NT2/D1 (cell line): ENCODE data around the gene C11orf68.
"Not testable (repeated sequence)": the region's sequence is repeated elsewhere in the genome, so short reads cannot be mapped to it uniquely, and the experiment has no call there.

Experiments used
- DNase-seq: peaks from one replicate; pipeline ENCODE4 v3.0.0-alpha.2; 2011; ENCODE audit warnings: low read depth, low spot score
- H3K27me3 ChIP-seq: 2 replicates; pipeline ENCODE4 v1.6.0; 2011; ENCODE audit warnings: mild to moderate bottlenecking; ENCODE audit not compliant: insufficient read length, insufficient read depth
- H3K36me3 ChIP-seq: 2 replicates; pipeline ENCODE4 v1.6.1; 2011; ENCODE audit warnings: mild to moderate bottlenecking, low read length, mixed read lengths; ENCODE audit not compliant: insufficient read depth, insufficient read length
- H3K4me1 ChIP-seq: 2 replicates; pipeline ENCODE4 v1.5.1; 2011; ENCODE audit not compliant: insufficient read depth, insufficient read length
- H3K4me3 ChIP-seq: 2 replicates; pipeline ENCODE4 v1.5.1; 2011; ENCODE audit warnings: low read depth; ENCODE audit not compliant: insufficient read length
- H3K9ac ChIP-seq: 2 replicates; pipeline ENCODE4 v1.6.0; 2011; ENCODE audit warnings: low read depth; ENCODE audit not compliant: insufficient read length
- H3K9me3 ChIP-seq: 2 replicates; pipeline ENCODE4 v1.5.1; 2011; ENCODE audit warnings: mild to moderate bottlenecking, low read length; ENCODE audit not compliant: insufficient read depth
- SUZ12 ChIP-seq: IDR thresholded peaks from 2 replicates; pipeline ENCODE4 v1.6.1; 2011; ENCODE audit not compliant: insufficient read length, insufficient read depth; ENCODE audit errors: extremely low read depth
- YY1 ChIP-seq: IDR thresholded peaks from 2 replicates; pipeline ENCODE4 v1.6.1; 2011; ENCODE audit not compliant: insufficient read length, insufficient read depth
- ZNF274 ChIP-seq: IDR thresholded peaks from 2 replicates; pipeline ENCODE4 v1.6.1; 2011; ENCODE audit warnings: mild to moderate bottlenecking, low read depth, low read length

C11orf68 gene

DNA sequence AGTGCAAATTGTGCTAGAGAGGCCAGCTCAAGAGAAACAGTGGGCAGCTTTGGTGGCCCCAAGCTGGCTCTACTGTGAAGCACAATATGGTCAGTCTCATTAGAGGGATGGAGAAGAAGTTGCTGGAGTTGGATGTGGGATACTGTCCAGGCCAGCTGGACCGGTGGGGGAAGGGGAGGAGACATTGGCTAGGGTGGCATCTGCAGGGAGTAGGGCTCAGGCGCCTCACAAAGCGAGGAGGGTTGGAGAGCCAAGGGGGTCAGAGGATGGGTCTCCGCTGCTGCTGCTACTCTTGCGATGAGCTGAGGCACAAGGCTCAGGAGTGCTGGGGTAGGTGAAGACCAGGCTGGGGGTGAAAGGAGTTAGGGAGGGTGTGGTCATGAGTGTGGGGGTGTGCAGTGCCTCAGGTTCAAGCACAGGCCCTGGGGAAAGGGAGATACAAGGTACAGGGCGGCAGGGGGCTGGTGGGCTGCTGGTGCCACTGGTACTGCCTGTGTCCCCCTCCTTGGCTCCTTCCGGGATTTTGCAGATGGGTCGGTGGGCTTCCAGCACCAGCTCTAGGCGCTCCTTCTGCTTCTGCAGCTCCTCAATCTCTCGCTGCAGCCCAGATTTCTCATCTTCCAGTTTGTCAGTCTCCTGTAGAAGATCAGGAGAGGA is 26.1 kb downstream of the C11orf68 start:
- Histone ChIP-seq H3K9me3 (no peaks in the 10 kb centered on the region; the same call in 1 of the 2 replicates), H3K27me3 (peaks cover 14% of the 10 kb centered on the region), H3K4me1 (peaks cover 14% of the 10 kb centered on the region), H3K36me3 (peaks cover 60% of the 10 kb centered on the region), H3K9ac (no peak overlapping the region), H3K4me3 (no peak overlapping the region)
- TF ChIP-seq YY1 (no peak), ZNF274 (no peak), SUZ12 (no peak)
- no peak for DNase-seq

DNA sequence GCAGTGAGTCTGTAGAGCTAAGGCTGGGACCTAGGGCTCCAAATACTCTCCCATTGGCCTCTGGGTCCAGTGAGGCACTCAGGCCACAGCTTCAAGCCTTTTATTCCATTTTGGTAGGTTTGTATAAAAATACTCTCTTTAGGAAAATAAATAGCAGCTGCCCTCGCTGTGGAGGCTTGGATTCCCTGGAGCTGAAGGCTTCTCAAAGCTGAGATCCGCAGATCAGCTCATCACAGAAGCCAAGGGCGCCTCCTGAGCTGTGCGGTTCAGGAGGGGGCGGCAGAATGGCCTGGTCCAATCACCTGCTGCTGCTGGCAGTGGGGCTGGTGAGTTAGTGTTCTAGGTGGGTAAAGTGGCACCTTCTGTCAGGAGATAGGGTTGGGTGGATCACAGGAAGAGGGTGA is 26.7 kb downstream of the C11orf68 start:
- peak overlapping the region; percentile 89 for H3K4me3 ChIP-seq
- H3K4me1 ChIP-seq = peaks cover 17% of the 10 kb centered on the region
- H3K9ac ChIP-seq = peak overlapping the region; percentile 99
- not testable (repeated sequence) for H3K9me3 ChIP-seq, DNase-seq
- peaks cover 57% of the 10 kb centered on the region for H3K36me3 ChIP-seq
- peaks cover 14% of the 10 kb centered on the region for H3K27me3 ChIP-seq

DNA sequence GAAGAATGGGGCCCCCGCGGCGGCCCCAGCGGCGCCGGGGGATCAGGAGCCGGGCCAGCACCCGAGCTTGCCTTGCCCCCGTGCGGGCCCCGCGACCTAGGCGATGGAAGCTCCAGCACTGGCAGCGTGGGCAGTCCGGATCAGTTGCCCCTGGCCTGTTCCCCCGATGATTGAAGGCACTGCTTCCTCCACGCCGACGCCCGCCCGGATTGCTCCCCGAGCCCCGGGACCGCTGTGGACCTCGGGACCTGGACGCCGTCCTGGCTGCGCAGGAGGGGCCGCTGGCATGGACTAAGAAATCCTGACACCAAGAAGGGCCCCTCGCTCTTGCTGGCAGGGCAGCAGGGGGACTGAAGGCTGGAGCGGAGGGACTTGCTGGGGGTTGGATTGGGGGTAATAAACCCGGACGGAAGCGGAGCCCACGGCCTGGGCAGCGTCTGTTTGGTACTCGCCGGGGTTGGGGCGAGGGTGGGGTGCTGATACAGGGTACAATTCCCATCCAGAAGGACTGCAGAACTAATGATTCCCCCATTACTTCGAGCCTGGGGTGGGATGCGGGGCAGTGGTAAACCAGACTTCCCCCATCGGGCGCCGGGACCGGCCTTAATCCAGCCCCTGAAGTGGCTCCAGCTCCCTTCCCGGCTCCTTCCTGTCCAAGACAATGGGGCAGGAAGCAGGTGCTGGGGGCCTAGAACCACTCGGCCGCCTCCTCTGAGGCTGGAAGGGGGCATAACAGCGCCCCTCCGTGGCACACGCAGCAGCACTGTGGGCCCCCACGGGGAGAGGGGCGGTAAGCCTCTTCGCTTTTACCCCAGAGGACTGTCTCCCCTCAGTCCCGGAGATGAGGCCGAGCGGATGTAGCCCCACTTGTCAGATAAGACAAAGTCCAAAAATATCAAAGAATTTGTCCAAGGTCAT is 27.4 kb downstream of the C11orf68 start:
- peak; percentile 63 for DNase-seq

DNA sequence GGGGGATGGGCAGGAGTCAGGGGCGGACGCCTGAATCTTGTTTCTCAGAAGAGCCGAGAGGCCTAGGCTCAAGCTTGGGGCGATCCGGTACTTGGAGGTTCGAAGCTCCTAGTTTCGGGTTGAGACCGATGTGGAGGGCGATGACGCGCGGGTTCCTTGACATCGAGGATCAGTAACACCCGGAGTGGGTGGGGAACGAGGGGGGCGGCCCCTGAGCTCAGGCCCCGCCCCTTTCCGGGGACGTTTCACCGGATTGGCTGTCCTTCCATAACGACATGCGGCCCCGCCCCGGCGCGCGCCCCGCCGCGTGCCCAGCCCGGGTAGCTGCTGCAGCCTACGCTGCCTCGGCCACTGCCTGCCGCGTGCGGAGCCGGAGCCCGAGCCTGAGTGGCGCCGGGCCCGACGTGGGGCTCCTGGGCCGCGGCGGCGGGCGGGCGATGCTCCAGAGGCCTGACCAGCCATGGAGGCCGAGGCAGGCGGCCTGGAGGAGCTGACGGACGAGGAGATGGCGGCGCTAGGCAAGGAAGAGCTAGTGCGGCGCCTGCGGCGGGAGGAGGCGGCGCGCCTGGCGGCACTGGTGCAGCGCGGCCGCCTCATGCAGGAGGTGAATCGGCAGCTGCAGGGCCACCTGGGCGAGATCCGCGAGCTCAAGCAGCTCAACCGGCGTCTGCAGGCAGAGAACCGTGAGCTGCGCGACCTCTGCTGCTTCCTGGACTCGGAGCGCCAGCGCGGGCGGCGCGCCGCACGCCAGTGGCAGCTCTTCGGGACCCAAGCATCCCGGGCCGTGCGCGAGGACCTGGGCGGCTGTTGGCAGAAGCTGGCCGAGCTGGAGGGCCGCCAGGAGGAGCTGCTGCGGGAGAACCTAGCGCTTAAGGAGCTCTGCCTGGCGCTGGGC is 28.3 kb downstream of the C11orf68 start, which contains the start of gene CCDC85B:
CCDC85B (plus strand) TSS at position 350 of the 895 bp plus-strand sequence; CDS start at position 461, 111 bp downstream.
- Histone ChIP-seq H3K9me3 (peaks cover 9% of the 10 kb centered on the region; the same call in 1 of the 2 replicates), H3K27me3 (peaks cover 14% of the 10 kb centered on the region), H3K36me3 (peaks cover 55% of the 10 kb centered on the region), H3K4me3 (peak within 1 kb of the TSS; percentile 89), H3K9ac (peak within 1 kb of the TSS; percentile 99), H3K4me1 (peaks cover 17% of the 10 kb centered on the region)
- no peak for TF ChIP-seq YY1
- no peak for TF ChIP-seq ZNF274
- no peak for TF ChIP-seq SUZ12
- DNase-seq = peak; percentile 90

More for the DNA sequence above, 27.4 kb downstream of the C11orf68 start:
- Histone ChIP-seq H3K9ac (peak overlapping the region; percentile 99), H3K4me3 (peak overlapping the region; percentile 89), H3K9me3 (no peaks in the 10 kb centered on the region; the same call in 1 of the 2 replicates), H3K36me3 (peaks cover 57% of the 10 kb centered on the region), H3K4me1 (peaks cover 17% of the 10 kb centered on the region), H3K27me3 (peaks cover 14% of the 10 kb centered on the region)
- TF ChIP-seq ZNF274 (no peak), SUZ12 (no peak), YY1 (no peak)

DNA sequence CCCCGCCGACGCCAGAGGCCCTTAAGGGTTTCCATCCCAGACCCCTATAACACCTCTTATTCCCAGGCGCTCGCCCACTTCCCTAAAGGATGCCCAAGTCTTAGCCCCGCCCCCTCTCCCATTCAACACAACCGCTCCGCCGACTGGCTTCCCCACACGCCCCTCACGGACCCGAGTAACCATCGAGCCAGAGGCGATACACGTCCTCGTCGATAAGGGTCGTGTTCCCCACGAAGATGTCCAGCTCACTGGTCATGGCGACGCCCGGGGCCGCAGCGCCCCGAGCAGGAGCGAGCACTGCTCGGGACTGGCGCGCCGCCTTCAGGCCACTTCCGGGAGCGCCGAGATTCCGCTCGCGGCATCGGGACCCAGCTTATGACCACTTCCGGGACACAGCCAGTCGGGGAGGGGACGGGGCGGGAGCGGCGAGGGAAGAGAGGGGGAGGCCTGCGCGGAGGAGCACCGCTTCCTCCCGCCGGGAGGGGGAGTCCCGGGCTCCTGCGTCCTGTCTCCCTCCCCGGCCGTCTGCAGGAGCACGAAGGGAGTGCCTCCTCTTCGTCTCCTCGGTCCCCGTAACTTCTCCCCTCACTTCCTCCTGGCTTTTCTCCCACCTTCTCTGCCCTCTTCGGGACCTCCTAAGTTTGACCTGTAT is 30.6 kb downstream of the C11orf68 start, which contains the start of gene FIBP:
FIBP (minus strand) TSS at position 309 of the 652 bp plus-strand sequence; CDS start at position 256, 53 bp downstream.
- peak; percentile 96 for DNase-seq
- peak within 1 kb of the TSS; percentile 48 for H3K4me3 ChIP-seq
- H3K4me1 ChIP-seq = peaks cover 18% of the 10 kb centered on the region
- H3K9ac ChIP-seq = peak within 1 kb of the TSS; percentile 80
- TF ChIP-seq YY1 (peak; percentile 7), SUZ12 (no peak), ZNF274 (no peak)
- peaks cover 59% of the 10 kb centered on the region for H3K36me3 ChIP-seq
- peaks cover 14% of the 10 kb centered on the region for H3K27me3 ChIP-seq
- peaks cover 20% of the 10 kb centered on the region; the same call in 1 of the 2 replicates for H3K9me3 ChIP-seq

DNA sequence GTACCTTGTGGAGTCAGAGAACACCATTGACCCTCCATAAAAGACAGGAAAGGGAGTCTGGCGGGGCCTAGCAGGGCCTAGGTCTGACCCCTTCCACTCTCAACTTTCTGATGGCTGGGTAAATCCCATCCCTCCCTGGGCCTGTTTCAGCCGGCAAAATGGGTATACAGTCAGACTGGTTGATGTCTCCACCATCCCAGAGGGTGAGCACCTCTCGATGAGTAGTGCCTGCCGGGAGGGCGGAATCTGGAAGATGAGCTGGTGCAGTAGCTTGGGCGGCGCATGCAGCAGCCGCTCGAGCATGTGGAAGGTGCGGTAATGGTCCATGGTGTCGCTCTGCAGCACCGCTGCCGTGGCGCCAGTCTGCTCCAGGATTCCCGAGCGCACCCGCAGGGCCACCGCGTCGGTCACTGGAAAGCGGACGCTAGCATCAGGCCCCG is 31.1 kb downstream of the C11orf68 start:
- no peak for TF ChIP-seq SUZ12
- no peak for TF ChIP-seq YY1
- TF ChIP-seq ZNF274 = no peak
- H3K9ac ChIP-seq = peak overlapping the region; percentile 80
- H3K9me3 ChIP-seq = peaks cover 20% of the 10 kb centered on the region; the same call in 1 of the 2 replicates
- peaks cover 60% of the 10 kb centered on the region for H3K36me3 ChIP-seq
- H3K4me1 ChIP-seq = peaks cover 14% of the 10 kb centered on the region
- H3K27me3 ChIP-seq = peaks cover 14% of the 10 kb centered on the region
- H3K4me3 ChIP-seq = peak overlapping the region; percentile 48
- DNase-seq = no peak
